ENCODE measurements around the gene OR51F1.
"Not testable (repeated sequence)": the region's sequence is repeated elsewhere in the genome, so short reads cannot be mapped to it uniquely, and the experiment has no call there.

The OR51F1 gene, protein sequence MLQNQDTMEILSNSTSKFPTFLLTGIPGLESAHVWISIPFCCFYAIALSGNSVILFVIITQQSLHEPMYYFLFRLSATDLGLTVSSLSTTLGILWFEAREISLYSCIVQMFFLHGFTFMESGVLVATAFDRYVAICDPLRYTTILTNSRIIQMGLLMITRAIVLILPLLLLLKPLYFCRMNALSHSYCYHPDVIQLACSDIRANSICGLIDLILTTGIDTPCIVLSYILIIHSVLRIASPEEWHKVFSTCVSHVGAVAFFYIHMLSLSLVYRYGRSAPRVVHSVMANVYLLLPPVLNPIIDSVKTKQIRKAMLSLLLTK

DNA sequence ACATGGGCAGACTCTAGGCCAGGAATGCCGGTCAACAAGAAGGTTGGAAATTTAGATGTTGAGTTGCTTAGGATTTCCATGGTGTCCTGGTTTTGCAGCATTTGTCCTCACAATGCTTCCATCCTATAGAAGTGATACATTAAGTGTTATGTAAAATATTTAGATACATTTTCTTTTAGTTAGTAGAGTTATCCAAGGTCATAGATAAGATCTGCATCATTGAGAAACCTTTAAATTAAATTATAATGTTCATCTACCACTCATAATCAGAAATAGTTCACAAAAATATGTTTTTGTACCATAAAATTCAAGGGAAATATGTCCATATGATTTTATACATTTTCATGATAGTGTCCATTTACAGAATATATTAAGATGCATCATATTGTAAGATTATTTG lies at the start of gene OR51F1:
TSS of gene OR51F1 (minus strand) at position 101 of the 400 bp plus-strand sequence. CDS start at position 101, 0 bp downstream.
- DNase-seq = no peak

DNA sequence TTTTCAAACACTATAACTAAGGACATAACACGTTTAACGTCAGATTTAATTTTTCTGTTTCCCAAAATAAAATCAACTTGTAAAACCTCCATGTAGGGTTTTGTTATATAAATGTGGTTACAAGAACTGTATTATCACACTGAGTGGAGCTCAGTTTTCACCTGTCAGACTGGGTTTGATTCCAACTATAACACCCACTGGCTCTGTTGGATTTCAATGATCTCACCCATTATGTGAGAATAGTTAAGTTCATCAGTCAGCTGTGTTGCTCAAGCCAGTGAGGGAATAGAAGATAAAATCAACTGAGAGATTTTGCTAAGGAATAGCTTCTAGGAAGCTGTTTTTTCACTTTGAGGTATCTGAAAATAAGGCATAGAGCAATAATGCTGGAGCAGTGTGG lies 39.5 kb upstream of the OR51F1 start:
- no peak for DNase-seq

DNA sequence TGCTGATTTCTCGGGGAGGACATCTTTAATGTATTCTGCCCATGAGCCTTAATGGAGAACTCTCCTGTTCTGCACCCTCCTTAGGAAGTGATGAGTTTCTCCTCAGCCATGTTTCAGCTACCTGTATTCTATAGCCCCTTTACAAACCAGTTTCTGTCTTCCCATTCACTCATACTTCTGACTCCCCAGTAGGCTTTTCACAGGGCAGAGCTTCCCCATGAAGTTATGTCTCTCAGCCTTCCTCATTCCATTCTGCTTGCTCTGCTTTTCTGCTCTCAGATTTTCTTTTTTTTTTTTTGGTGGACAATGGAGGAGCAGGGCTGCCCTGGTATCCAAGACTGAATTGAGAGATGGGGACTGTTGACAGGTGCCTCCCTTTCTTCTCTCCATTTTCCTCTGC lies 38.7 kb upstream of the OR51F1 start:
- DNase-seq = no peak

DNA sequence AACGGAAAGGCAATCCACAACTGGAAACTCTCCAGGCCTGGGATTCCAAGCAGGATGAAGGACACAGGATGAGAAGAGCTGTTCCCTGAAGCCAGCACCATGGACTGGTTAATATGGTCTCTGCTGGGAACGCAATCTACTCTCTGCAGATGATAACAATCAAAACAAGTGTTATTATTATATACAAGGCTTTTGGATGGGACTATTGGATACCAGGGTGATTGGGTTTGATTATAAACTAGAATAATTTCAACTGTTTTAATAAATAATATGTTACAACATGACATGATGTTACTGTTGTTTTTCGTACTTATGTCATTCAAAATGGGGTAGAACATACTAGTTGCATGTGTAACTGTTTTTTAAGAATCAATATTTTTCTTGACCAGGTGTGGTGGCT lies 34.5 kb upstream of the OR51F1 start, which contains the start of gene OR52R1:
TSS of gene OR52R1 (minus strand) at position 101 of the 400 bp plus-strand sequence. CDS start at position 101, 0 bp downstream.
- DNase-seq = no peak

DNA sequence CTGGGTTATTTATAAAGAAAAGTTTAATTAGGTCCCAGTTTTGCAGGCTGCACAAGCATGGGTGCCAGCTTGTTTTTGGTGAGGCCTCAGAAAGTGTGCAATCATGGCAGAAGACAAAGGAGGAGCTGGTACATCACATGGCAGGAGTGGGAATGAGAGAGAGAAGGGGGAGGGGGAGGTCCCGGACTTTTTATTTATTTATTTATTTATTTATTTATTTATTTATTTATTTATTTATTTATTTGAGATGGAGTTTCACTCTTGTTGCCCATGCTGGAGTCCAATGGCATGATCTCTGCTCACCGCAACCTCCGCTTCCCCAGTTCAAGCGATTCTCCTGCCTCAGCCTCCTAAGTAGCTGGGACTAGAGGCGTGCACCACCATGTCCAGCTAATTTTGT lies 31.6 kb upstream of the OR51F1 start:
- DNase-seq = not testable (repeated sequence)

DNA sequence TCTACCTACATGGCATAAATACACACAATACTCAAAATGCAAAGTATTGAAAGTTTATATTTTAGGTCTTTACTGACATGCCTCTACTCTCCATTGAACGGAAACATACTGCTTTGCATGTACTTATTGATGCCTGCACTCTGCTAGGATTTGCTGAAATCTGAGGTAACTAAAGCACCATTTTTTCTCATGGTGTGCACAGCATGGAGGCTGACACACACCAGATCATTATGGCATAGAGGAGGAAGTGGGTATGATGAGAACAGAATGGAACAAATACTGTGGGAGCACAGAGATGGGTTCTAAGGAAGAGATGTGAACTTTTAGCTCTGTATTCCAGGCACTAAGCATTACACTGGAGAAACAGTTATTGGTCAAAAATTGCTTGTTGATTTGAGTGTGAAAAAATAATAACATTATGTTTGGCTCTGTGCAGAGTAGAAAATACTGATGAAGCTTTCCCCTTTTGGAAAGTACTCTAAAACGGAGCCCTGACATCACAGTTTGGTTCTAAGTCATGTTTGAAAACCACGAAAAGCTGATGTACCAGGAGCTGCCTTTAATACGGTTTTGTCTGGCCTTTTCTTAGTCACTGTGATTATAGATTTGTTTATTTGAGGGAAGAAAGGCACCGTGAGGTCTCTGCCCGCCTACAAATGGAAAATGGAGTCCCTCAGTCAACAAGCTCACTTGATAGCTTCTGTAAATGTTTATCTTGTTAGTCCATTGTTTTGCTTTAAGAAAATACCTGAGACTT lies 28.9 kb upstream of the OR51F1 start:
- DNase-seq = peak; percentile 12

DNA sequence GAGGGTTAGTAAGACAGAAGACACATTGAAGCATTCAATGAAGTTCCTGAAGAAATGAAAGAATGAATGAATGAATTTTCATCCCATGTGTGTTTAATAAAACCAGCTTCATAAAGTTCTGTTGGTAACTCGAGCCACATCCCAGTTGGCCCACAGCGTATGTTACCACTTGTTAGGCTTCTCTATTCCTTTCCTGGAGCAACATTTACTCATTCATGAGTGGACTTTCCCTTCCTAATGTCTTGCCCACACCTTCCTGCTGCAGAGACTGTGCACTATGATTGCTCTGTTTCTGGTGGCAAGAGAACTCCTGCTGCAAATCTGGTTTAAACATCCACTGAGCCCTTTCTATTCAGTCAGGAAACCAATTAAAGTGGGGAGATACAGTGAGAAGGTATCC lies 27.5 kb upstream of the OR51F1 start:
- no peak for DNase-seq

DNA sequence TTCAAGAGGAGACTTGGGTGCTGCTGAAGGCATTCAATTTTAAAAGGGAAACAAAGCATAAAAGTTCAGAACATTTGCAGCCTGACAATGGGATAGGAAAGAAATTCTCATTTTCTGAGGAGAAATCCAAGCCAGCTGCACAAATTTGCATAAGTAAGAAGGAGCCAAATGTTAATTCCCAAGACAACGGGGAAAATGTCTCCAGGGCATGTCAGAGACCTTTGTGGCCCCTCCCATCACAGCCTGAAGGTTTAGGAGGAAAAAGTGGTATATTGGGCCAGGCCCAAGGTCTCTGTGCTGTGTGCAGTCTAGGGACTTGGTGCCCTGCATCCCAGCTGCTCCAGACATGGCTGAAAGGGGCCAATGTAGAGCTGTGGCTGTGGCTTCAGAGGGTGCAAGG lies 12.7 kb upstream of the OR51F1 start:
- no peak for DNase-seq

DNA sequence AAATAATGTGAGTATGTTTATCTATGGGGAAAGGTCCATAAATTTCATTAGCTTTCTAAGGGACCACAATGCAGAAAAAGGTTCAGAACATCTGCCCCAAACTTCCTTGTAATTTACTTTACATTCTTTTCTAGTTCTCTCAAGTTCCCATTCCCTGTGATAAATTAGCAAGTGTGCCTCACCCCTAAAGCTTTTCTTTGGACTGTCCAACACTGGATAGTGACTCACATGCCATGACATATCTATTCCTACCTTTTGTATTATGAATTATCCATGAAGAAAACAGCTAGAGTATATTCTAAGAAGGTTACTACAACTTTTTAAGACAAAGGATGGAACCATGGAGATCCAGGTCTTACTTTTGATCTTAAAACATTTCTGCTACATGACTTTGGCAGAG lies 1.6 kb downstream of the OR51F1 start:
- no peak for DNase-seq

DNA sequence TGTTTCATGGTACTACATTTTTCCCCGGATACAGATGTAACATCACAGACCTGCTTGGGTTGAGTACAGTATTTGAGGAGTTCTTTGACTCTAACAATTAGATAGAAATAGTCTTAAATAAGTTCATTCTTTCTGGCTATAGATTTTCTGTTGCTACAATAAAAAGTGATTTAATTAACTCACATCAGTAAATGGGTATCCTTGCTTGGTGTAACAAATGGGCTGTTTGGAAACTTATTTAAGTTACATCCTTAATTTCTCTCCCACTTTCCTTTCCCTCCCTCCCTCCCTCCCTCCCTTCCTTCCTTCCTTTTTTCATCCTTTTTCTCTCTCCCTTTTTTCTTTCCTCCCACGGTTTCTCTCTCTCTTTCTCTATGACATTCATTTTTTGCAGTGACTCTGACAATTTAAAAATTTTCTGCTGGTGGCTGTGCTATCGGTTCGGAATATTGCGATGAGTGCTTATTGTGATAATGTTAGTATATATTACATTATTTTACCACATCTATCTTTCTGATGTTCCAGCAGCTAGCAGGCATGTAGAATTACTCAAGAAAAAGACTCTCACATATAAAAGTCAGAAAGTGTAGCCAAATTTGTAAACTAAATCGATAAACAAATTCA lies 3.2 kb downstream of the OR51F1 start:
- DNase-seq = no peak

DNA sequence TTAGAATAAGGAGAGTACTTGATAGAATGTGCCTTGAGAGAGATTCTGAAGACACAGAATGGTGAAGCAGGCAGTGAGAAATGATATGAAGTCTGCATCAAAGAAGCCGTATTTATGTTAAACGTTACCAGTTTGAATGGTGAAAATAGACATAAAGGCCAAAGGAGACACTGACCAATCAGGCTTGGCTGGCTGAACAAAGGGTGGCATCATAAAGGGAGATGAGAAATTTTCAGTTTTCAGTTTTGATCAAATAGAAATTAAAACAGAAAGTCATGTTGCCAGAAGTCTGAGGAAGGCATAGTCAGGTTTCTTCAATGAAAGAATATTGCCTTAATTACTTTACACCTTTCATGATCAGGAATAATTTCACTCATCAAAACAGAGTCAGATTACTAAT lies 6.6 kb downstream of the OR51F1 start:
- no peak for DNase-seq

DNA sequence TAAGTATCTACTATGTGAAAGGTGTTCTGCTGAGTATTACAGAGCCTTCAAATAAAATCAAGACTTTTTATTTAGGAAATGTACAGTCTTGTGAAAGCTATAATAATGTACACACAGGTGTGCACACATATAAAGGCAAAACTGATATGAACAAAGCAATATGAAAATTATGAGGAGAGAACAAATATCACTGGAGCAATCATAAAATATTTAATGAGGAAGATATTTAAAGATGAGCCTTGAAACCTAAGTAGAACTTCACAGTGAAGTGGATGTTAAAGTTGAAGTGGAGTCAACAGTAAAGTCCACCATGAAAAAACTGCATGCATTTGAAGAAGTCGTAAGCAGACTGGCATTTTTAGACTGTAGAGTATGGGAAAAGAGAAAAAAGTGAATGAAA lies 18.5 kb downstream of the OR51F1 start:
- DNase-seq = no peak

DNA sequence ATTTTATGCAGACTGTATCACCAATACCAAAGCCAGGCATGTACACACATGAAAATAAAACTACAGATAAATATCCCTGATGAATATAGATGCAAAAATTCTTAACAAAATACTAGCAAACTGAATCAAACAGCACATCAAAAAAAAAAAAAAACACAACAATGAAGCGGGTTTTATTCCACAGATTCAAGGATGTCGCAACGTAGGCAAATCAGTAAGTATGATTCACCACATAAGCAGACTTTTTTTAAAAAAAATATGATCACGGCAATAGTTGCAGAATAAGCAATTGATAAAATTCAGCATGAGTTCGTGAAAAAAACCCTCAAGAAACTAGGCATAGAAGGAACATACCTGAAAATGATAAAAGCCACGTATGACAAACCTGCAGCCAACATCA lies 21.3 kb downstream of the OR51F1 start:
- DNase-seq = no peak

DNA sequence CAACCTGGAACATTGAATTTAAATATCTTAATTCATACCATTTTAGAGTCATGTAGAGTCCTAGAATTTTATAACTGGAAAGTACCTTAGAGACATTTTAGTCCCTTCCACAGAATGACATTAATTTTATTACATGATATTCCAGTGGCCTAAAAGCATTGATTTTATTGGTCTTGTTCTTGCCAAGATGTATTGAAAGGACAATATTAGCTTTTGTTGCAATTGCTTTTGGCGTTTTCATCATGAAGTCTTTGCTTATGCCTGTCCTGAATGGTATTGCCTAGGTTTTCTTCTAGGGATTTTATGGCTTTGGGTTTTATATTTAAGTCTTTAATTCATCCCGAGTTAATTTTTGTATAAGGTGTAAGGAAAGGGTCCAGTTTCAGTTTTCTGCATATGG lies 29.0 kb downstream of the OR51F1 start:
- no peak for DNase-seq

DNA sequence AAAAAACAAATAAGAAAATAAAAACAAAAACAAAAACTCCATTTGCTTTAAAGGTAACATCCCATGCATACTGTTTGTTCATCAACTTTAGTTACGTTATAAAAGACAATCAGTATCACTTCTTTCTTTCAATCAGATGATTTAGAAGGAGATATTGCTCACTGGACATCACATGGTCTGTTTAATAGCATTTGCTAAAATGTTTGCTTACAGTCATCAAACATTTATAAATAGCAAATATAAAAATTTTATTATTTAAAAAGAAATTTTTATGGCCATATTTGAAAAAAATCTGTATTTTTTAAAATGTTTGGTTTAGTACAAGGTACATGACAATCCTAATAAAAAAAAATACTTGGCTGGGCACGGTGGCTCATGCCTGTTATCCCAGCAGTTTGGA lies 42.6 kb downstream of the OR51F1 start:
- no peak for DNase-seq

DNA sequence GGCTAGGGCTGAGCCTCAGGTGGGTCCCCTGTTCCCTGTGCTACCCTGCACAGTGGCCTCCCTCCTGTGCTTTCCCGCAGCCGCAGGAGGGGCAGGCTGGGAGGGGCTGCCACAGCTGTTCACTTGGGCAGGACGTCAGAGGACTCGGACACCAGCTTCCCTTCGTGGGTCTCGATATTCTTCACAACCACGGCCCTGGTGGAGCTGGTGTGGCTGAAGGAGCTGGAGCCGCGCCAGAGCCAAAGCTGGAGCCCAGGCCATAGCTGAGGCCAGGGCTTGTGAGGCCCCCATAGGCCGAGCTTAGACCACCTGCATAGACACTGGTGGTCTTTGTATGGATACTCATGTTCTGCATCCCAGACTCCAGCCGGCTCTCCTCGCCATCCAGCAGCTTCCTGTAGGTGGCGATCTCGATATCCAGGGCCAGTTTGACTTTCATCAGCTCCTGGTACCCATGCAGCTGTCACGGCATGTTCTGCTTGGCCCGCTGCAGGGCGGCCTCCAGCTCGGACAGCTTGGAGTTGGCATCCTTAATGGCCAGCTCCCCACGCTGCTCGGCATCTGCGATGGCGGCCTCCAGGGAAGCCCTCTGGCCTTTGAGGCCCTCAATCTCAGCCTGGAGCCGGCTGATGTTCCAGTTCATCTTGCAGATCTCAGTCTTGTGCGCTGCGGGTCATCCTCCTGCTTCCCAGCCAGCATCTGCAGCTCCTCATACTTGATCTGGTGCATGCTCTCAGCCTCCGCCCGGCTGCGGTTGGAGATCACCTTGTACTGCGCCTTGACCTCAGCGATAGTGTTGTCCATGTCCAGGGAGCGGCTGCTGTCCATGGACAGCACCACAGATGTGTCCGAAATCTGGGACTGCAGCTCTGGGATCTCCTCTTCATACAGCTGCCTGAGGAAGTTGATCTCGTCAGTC lies 46.9 kb downstream of the OR51F1 start:
- DNase-seq = not testable (repeated sequence)
